ENCODE data around the gene MSH5.
A peak's percentile ranks its signal among the peaks of the same experiment; 100 is the strongest.
"Not testable (repeated sequence)": the region's sequence is repeated elsewhere in the genome, so short reads cannot be mapped to it uniquely, and the experiment has no call there.

Gene MSH5

GRCh38 chr6:31792761-31793171 is 53.0 kb downstream of the MSH5 start:
- Histone ChIP-seq H3K27me3 (ENCODE audit: low read depth, low read length) (no peaks in the 10 kb centered on the region), H3K9ac (ENCODE audit: low read length) (no peak overlapping the region), H2AFZ (ENCODE audit: low read depth, low read length) (no peak overlapping the region), H3K4me2 (ENCODE audit: low read length) (no peak overlapping the region), H3K9me3 (ENCODE audit: insufficient read depth, low read length) (no peaks in the 10 kb centered on the region), H4K20me1 (ENCODE audit: insufficient read depth, low read length) (no peaks in the 10 kb centered on the region), H3K36me3 (replicated peaks; ENCODE audit: low read depth, low read length) (peaks cover 5% of the 10 kb centered on the region), H3K79me2 (ENCODE audit: low read length) (peaks cover 34% of the 10 kb centered on the region), H3K4me1 (ENCODE audit: low read length) (peaks cover 25% of the 10 kb centered on the region), H3K4me3 (ENCODE audit: low read length) (no peak overlapping the region), H3K27ac (ENCODE audit: low read length) (no peak overlapping the region)
- TF ChIP-seq CTCF (IDR thresholded peaks at IDR 0.05; ENCODE audit: low read depth, low read length) (no peak), EZH2phosphoT487 (IDR thresholded peaks at IDR 0.05; ENCODE audit: low read depth) (no peak)

GRCh38 chr6:31793927-31794245 is 54.1 kb downstream of the MSH5 start:
- H3K9me3 ChIP-seq (ENCODE audit: insufficient read depth, low read length); H4K20me1 ChIP-seq (ENCODE audit: insufficient read depth, low read length); H3K27me3 ChIP-seq (ENCODE audit: low read depth, low read length); H3K36me3 ChIP-seq (replicated peaks; ENCODE audit: low read depth, low read length); H2AFZ ChIP-seq (ENCODE audit: low read depth, low read length): not testable (repeated sequence)
- peak overlapping the region; percentile 87 for H3K4me2 ChIP-seq (ENCODE audit: low read length)
- H3K27ac ChIP-seq (ENCODE audit: low read length), result peak overlapping the region; percentile 72
- peak overlapping the region; percentile 100 for H3K4me3 ChIP-seq (ENCODE audit: low read length)
- H3K9ac ChIP-seq (ENCODE audit: low read length), result peak overlapping the region; percentile 90
- peaks cover 23% of the 10 kb centered on the region for H3K4me1 ChIP-seq (ENCODE audit: low read length)
- H3K79me2 ChIP-seq (ENCODE audit: low read length), result peaks cover 34% of the 10 kb centered on the region

- H3K27ac ChIP-seq (ENCODE audit: low read length), result peak overlapping the region; percentile 72
- peaks cover 5% of the 10 kb centered on the region for H3K36me3 ChIP-seq (replicated peaks; ENCODE audit: low read depth, low read length)
- peak overlapping the region; percentile 90 for H3K9ac ChIP-seq (ENCODE audit: low read length)
- TF ChIP-seq CTCF (IDR thresholded peaks at IDR 0.05; ENCODE audit: low read depth, low read length) (no peak), EZH2phosphoT487 (IDR thresholded peaks at IDR 0.05; ENCODE audit: low read depth) (no peak)
- H2AFZ ChIP-seq (ENCODE audit: low read depth, low read length), result no peak overlapping the region
- H3K4me1 ChIP-seq (ENCODE audit: low read length), result peaks cover 18% of the 10 kb centered on the region
- peaks cover 34% of the 10 kb centered on the region for H3K79me2 ChIP-seq (ENCODE audit: low read length)
- H3K9me3 ChIP-seq (ENCODE audit: insufficient read depth, low read length), result no peaks in the 10 kb centered on the region
- H3K4me3 ChIP-seq (ENCODE audit: low read length), result peak overlapping the region; percentile 100
- H3K27me3 ChIP-seq (ENCODE audit: low read depth, low read length), result no peaks in the 10 kb centered on the region
- H4K20me1 ChIP-seq (ENCODE audit: insufficient read depth, low read length), result no peaks in the 10 kb centered on the region
- H3K4me2 ChIP-seq (ENCODE audit: low read length), result peak overlapping the region; percentile 87
Measured at GRCh38 chr6:31794294-31794865, 54.6 kb downstream of the MSH5 start.

- H3K36me3 ChIP-seq (replicated peaks; ENCODE audit: low read depth, low read length), result peaks cover 4% of the 10 kb centered on the region
- peaks cover 34% of the 10 kb centered on the region for H3K79me2 ChIP-seq (ENCODE audit: low read length)
Measured at GRCh38 chr6:31794866-31795615, 55.2 kb downstream of the MSH5 start.

More at GRCh38 chr6:31794866-31795615, 55.2 kb downstream of the MSH5 start:
- H3K27ac ChIP-seq (ENCODE audit: low read length), result peak overlapping the region; percentile 72
- peak overlapping the region; percentile 87 for H3K4me2 ChIP-seq (ENCODE audit: low read length)
- H3K9me3 ChIP-seq (ENCODE audit: insufficient read depth, low read length), result no peaks in the 10 kb centered on the region
- H4K20me1 ChIP-seq (ENCODE audit: insufficient read depth, low read length), result no peaks in the 10 kb centered on the region
- TF ChIP-seq CTCF (IDR thresholded peaks at IDR 0.05; ENCODE audit: low read depth, low read length) (no peak), EZH2phosphoT487 (IDR thresholded peaks at IDR 0.05; ENCODE audit: low read depth) (no peak)
- peak overlapping the region; percentile 90 for H3K9ac ChIP-seq (ENCODE audit: low read length)
- no peak overlapping the region for H2AFZ ChIP-seq (ENCODE audit: low read depth, low read length)
- peaks cover 12% of the 10 kb centered on the region; the same call in 1 of the 2 replicates for H3K4me1 ChIP-seq (ENCODE audit: low read length)
- no peaks in the 10 kb centered on the region for H3K27me3 ChIP-seq (ENCODE audit: low read depth, low read length)
- H3K4me3 ChIP-seq (ENCODE audit: low read length), result peak overlapping the region; percentile 100

Measured in OCI-LY3 (cell line).